HG03159 (cell line): ENCODE measurements around the gene KCND2.

Source experiments
- ATAC-seq: cut with Tn5 transposase; IDR thresholded peaks from one replicate; pipeline ENCODE4 v1.9.1; 2021; ENCODE audit warnings: mild to moderate bottlenecking, moderate library complexity; ENCODE audit not compliant: unreplicated experiment

The KCND2 gene

GRCh38 chr7:120582916-120583315 lies 309.9 kb downstream of the KCND2 start:
- no peak for ATAC-seq

- ATAC-seq: no peak
These were observed 311.1 kb downstream of the KCND2 start for GRCh38 chr7:120583899-120584586.

GRCh38 chr7:120586571-120586970 lies 313.6 kb downstream of the KCND2 start:
- ATAC-seq: no peak

DNA sequence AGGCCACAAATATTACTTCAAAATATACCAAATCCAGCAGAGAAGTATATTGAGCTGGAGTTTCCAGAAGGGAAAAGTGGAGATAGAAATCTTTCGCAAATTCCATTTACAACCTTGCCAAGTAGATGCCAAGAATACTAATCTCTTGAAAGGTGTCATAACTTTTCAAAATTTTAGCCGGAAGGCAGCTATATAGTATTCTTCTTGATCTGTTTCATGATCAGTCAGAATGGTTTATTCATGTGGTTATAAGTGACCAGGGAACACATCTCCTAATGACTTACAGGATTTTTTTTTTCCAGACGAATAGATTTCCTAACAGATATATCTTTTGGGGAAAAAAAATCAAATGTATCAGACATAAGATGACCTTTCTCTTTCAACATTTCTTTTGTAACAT lies 314.3 kb downstream of the KCND2 start:
- no peak for ATAC-seq

GRCh38 chr7:120588416-120588815 lies 315.4 kb downstream of the KCND2 start:
- ATAC-seq: no peak

DNA sequence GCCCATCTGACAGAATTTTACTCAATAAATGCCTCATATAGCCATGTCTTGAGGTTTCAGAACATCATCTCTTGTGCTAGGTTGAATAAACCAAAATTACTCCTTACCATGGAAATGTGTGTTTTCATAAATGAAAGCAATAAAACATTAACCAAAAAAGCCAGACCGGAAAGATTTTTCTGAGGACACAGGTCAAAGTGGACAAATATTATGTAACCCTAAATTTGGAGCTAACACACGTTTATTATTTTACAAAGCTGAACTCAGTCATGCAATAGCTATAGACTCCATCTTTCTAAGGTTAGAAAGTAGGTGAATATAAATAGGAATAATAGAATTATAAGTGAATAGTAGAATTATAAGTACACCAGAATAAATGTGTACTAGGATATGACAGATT lies 315.9 kb downstream of the KCND2 start:
- no peak for ATAC-seq

DNA sequence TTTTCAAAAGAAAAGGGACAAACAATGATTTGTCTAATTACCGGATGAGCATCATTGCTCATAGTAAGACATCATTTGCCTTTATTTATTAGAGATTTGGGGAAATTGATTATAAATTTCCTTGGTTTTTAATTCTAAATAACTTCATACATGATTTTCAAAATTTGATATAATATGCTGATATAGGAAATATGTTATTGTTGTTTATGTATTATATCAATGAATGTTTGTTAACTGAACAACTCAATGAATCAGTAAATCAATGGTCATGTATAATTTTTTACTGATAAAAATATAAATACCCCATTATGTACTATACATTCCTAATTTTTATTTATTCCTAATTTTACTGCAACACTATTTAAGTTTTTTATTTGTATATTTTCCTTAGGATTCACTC lies 327.6 kb downstream of the KCND2 start:
- ATAC-seq: no peak

DNA sequence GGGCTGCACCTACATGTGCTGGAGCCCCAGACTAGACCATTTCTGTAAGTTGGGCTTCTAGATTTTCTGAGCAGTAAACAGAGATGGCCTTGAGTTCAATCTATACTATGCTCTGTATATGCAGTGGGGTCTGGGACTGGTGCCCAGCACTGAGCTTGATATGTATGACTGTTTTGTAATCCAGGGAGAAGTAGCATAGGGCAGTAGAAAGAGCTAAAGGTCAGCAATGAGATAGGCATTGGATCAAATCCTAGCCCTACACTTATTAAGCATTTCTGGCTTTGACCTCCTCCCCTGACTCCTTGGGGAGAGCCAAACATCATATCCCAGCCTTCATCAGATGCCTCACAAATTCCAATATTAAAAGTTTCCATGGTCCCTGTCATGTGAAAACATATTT lies 330.4 kb downstream of the KCND2 start:
- ATAC-seq: no peak

DNA sequence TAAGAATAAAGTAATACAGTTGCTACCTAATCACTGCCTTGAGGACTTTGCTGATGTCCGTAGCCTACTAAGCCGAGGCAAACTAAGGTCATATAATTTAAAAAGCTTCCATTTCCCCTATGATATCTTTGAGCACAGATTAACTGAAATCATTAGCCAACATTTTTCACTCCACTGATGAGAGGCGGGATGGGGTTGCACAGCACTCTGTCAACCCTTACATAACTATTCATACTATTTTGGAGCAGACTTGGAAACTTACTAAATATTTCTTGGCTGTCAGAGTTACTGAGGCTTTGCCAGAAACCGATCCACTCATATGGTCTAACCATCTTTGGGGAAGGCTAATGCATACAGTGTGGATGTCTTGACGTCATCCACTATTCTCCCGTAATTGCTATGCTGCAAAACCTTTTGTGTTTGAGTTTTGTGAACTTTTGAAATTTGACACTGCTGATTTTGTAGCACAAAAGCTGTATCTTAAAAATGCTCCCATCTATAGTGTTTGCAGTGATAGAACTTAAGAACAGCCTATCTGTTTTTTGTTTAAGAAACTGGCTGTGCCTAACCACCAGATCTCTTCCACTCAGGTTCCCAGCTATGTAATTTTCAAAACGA lies 336.3 kb downstream of the KCND2 start:
- no peak for ATAC-seq

DNA sequence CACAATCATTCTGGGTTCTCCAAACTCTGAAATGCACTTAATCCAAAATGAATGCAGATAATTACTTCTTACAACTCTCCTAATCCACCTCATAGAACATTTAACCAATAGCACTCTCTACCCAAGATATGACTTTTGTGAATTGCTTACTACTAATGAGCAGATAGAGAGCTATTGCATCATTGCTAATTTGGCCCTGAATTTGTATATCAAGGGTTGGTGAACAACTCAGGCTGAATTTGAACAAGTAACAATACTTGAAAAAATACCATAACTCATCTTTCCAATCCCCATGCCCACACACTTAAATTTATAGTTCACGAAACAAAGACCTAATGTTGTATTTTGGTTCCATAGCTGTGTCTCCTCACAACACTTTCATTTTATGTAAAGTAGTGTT lies 339.0 kb downstream of the KCND2 start:
- ATAC-seq: no peak

- peak; percentile 74 for ATAC-seq
These were observed 342.7 kb downstream of the KCND2 start for GRCh38 chr7:120615703-120616102.

GRCh38 chr7:120617275-120617674 lies 344.3 kb downstream of the KCND2 start:
- peak; percentile 44 for ATAC-seq

GRCh38 chr7:120628251-120628650 lies 355.3 kb downstream of the KCND2 start:
- no peak for ATAC-seq

DNA sequence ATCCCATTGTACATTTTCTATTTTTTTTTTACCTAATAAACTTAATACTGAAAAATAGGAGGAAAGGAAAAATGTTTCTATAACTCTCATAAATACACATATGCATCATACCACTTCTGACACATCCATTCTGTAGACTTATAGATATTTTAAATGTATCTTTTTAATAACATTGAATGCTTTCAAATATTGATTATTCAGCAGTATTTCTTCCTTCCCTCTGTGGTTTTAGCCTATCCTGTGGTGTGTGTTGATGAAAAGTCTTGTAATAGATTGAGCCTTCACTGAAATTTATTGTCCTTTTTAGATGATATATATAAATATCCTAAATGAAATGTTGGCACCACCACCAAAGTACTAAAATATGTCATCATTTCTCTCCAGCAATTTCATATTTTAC lies 366.9 kb downstream of the KCND2 start:
- no peak for ATAC-seq

- ATAC-seq: no peak
These were observed 373.0 kb downstream of the KCND2 start for GRCh38 chr7:120645966-120646365.

DNA sequence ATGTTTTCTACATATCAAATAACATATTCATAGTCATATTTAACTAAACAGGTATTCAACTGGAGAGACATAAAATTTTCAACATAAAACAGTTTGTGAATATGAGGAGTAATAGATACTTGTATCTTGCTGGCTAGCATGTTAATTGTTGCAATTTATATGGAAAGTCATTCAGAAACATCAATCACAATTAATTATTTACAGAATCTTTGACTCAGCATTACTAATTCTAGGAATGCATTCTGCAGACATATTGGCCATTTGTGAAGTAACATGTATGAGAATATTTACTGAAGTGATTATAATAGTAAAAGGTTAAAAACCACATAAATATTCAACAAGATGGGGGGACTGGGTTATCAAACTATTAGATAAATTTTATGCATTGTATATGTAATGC lies 381.3 kb downstream of the KCND2 start:
- no peak for ATAC-seq

DNA sequence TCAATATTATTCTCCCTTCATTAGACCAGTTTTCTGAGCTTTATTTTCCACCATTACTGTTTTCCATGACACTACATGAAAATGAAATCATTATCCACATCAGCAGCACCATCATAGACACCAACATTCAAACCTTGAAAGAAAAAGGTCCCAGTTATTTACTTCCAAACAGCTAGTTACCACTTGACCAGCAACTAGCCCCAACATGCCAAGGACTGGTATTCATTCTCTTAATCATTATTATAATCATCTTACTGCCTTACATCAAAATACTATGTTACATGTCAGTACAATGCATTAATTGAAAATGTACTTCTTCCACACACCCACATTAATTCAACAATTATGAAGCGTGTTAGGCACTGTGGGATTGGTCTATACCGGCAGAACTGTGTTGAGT lies 385.5 kb downstream of the KCND2 start:
- ATAC-seq: no peak

GRCh38 chr7:120662291-120662690 lies 389.3 kb downstream of the KCND2 start:
- no peak for ATAC-seq

DNA sequence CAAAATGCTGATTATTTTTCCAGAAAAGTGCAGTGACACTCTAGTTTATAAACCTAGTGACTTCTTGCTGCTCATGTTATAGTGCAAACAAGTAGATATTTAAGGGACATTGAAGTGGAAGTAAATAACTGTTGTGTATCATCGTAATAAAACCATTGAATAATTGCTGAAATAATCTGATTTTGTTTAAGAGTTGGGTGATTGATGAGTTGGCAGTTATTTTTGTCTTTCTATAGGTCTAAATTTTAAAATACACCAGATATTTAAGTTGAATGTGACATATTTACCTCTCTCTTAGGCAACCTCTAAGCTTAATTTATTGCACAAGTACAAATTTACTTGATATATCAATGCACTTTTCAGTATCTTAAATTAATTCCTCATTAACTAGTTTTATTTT lies 392.1 kb downstream of the KCND2 start:
- no peak for ATAC-seq

- no peak for ATAC-seq
These were observed 402.1 kb downstream of the KCND2 start for GRCh38 chr7:120675076-120675475.

DNA sequence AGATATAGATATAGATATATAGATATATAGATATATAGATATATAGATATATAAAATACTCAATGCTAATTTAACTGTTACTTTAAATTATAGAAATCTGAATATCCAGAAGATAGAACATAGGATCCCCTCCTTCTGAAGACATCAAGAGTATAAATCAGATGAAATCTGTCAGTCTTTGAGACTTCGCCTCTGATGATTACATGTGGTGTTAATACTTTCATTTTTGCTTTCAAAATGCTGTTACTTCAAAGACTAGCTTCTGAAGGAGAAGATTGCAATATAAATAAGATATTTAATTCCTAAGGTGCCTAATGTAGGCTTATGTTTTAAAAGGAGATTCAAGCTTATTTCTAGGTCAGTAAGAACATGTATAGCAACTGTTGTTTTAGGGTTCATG lies 404.6 kb downstream of the KCND2 start:
- no peak for ATAC-seq

- no peak for ATAC-seq
These were observed 408.0 kb downstream of the KCND2 start for GRCh38 chr7:120680985-120681384.

DNA sequence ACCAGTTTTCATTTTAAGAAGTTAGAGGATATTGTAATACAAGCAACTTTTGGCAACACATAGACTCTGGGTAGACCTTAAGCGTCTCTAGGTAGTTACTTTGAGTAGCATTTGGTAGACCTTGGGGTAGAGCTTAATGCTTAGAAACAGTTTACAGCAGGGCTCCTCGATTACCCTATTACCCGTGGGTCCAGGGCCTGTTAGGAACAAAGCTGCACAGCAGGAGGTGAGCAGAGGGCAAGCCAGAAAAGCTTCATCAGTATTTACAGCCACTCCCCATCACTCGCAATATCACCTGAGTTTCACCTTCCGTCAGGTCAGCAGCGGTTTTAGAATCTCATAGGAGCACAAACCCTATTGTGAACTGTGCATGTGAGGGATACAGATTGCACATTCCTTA lies 411.5 kb downstream of the KCND2 start:
- ATAC-seq: no peak
